Measurements from ENCODE around the gene KCNK4. TPM values are rescaled to one million over a fixed set of nuclear protein-coding genes. Genes with fewer than 3 reads are reported as not detected.

The KCNK4 gene
- total and polyA plus RNA-seq, 2 of the 13 experiments (the other 11 are each of a cell fraction or from before 2014, with no cell fraction given), result not detected

DNA sequence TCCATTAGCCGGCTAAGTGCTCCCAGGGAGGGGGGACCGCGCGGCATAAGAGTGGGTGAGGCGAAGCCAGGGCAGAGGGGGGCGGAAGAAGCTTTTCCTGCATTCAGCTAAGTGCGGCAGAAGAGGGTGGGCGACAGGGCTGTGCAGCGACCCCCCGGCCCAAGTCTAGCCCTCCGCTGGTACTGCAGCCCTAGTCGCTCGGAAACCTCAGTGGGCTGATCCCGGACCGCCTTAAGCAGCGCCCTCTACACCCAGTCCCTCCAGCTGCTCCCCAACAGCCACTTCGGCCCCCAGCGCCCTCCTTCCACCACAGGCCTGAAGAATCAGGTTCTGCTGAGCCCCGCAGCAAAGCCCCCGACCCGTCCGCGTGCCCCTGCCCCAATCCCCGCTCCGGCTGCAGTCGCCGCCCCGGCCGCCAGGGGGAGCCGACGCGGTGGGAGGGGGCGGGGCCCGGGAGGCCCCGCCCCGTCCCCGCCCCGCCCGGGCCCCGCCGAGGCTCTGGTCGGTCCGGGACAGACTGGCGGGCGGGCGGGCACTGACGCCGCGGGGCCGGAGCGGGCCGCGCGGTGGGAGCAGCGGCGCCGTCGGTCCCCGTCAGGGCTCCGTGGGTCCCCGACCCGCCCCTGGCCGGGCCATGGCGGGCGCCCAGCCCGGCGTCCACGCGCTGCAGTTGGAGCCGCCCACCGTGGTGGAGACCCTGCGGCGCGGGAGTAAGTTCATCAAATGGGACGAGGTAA, 39.9 kb upstream of the KCNK4 start, which contains the start of gene PLCB3 (continued):
- TF ChIP-seq, protein P1, sequence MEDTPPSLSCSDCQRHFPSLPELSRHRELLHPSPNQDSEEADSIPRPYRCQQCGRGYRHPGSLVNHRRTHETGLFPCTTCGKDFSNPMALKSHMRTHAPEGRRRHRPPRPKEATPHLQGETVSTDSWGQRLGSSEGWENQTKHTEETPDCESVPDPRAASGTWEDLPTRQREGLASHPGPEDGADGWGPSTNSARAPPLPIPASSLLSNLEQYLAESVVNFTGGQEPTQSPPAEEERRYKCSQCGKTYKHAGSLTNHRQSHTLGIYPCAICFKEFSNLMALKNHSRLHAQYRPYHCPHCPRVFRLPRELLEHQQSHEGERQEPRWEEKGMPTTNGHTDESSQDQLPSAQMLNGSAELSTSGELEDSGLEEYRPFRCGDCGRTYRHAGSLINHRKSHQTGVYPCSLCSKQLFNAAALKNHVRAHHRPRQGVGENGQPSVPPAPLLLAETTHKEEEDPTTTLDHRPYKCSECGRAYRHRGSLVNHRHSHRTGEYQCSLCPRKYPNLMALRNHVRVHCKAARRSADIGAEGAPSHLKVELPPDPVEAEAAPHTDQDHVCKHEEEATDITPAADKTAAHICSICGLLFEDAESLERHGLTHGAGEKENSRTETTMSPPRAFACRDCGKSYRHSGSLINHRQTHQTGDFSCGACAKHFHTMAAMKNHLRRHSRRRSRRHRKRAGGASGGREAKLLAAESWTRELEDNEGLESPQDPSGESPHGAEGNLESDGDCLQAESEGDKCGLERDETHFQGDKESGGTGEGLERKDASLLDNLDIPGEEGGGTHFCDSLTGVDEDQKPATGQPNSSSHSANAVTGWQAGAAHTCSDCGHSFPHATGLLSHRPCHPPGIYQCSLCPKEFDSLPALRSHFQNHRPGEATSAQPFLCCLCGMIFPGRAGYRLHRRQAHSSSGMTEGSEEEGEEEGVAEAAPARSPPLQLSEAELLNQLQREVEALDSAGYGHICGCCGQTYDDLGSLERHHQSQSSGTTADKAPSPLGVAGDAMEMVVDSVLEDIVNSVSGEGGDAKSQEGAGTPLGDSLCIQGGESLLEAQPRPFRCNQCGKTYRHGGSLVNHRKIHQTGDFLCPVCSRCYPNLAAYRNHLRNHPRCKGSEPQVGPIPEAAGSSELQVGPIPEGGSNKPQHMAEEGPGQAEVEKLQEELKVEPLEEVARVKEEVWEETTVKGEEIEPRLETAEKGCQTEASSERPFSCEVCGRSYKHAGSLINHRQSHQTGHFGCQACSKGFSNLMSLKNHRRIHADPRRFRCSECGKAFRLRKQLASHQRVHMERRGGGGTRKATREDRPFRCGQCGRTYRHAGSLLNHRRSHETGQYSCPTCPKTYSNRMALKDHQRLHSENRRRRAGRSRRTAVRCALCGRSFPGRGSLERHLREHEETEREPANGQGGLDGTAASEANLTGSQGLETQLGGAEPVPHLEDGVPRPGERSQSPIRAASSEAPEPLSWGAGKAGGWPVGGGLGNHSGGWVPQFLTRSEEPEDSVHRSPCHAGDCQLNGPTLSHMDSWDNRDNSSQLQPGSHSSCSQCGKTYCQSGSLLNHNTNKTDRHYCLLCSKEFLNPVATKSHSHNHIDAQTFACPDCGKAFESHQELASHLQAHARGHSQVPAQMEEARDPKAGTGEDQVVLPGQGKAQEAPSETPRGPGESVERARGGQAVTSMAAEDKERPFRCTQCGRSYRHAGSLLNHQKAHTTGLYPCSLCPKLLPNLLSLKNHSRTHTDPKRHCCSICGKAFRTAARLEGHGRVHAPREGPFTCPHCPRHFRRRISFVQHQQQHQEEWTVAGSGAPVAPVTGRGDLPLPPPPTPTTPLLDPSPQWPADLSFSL (CRISPR knock-in tag; IDR thresholded peaks at IDR 0.05), result no peak
- no peak for TF ChIP-seq ZNF430 (CRISPR knock-in tag; IDR thresholded peaks at IDR 0.05)
- no peak for TF ChIP-seq ZSCAN29 (CRISPR knock-in tag; conservative IDR thresholded peaks at IDR 0.05)
- 0 out of 2 replicates have a peak, but pooled peaks have one; percentile 1 for TF ChIP-seq TSC22D2 (CRISPR knock-in tag; IDR thresholded peaks at IDR 0.05; ENCODE audit: borderline replicate concordance)
- TF ChIP-seq ZNF572 (CRISPR knock-in tag; IDR thresholded peaks at IDR 0.05), result 0 out of 2 replicates have a peak, but pooled peaks have one; percentile 34
- no peak for TF ChIP-seq ISX (CRISPR knock-in tag; conservative IDR thresholded peaks at IDR 0.05)
- TF ChIP-seq NR2F2 (IDR thresholded peaks at IDR 0.05; ENCODE audit: borderline replicate concordance, low read depth), result no peak
- TF ChIP-seq TCF7 (IDR thresholded peaks at IDR 0.05; ENCODE audit: low read depth), result no peak
- TF ChIP-seq CCDC6 (CRISPR knock-in tag; IDR thresholded peaks at IDR 0.05), result no peak
- TF ChIP-seq, protein P2, sequence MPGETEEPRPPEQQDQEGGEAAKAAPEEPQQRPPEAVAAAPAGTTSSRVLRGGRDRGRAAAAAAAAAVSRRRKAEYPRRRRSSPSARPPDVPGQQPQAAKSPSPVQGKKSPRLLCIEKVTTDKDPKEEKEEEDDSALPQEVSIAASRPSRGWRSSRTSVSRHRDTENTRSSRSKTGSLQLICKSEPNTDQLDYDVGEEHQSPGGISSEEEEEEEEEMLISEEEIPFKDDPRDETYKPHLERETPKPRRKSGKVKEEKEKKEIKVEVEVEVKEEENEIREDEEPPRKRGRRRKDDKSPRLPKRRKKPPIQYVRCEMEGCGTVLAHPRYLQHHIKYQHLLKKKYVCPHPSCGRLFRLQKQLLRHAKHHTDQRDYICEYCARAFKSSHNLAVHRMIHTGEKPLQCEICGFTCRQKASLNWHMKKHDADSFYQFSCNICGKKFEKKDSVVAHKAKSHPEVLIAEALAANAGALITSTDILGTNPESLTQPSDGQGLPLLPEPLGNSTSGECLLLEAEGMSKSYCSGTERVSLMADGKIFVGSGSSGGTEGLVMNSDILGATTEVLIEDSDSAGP (CRISPR knock-in tag; IDR thresholded peaks at IDR 0.05; ENCODE audit: borderline replicate concordance), result peak; percentile 29; the same call in 1 of the 2 replicates
- TF ChIP-seq PHF20 (CRISPR knock-in tag; IDR thresholded peaks at IDR 0.05), result no peak
- no peak for TF ChIP-seq MATR3 (CRISPR knock-in tag; IDR thresholded peaks at IDR 0.05)
- no peak for TF ChIP-seq ZNF616 (CRISPR knock-in tag; IDR thresholded peaks at IDR 0.05; ENCODE audit: low read depth)
- no peak for TF ChIP-seq LCORL (IDR thresholded peaks at IDR 0.05)
- 0 out of 2 replicates have a peak, but pooled peaks have one; percentile 21 for TF ChIP-seq LCORL (CRISPR knock-in tag; IDR thresholded peaks at IDR 0.05)
- TF ChIP-seq, protein P3, sequence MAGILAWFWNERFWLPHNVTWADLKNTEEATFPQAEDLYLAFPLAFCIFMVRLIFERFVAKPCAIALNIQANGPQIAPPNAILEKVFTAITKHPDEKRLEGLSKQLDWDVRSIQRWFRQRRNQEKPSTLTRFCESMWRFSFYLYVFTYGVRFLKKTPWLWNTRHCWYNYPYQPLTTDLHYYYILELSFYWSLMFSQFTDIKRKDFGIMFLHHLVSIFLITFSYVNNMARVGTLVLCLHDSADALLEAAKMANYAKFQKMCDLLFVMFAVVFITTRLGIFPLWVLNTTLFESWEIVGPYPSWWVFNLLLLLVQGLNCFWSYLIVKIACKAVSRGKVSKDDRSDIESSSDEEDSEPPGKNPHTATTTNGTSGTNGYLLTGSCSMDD (CRISPR knock-in tag; IDR thresholded peaks at IDR 0.05), result no peak
- TF ChIP-seq, protein P4, sequence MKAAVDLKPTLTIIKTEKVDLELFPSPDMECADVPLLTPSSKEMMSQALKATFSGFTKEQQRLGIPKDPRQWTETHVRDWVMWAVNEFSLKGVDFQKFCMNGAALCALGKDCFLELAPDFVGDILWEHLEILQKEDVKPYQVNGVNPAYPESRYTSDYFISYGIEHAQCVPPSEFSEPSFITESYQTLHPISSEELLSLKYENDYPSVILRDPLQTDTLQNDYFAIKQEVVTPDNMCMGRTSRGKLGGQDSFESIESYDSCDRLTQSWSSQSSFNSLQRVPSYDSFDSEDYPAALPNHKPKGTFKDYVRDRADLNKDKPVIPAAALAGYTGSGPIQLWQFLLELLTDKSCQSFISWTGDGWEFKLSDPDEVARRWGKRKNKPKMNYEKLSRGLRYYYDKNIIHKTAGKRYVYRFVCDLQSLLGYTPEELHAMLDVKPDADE (CRISPR knock-in tag; IDR thresholded peaks at IDR 0.05), result no peak
- TF ChIP-seq ZEB1 (IDR thresholded peaks at IDR 0.05; ENCODE audit: insufficient replicate concordance, low read depth), result no peak
- TF ChIP-seq ZNF7 (CRISPR knock-in tag; IDR thresholded peaks at IDR 0.05), result no peak

All from HepG2 (cell line).